Measurements from ENCODE around the gene RECQL5. TPM values are rescaled to one million over a fixed set of nuclear protein-coding genes. Genes with fewer than 3 reads are reported as not detected.

The RECQL5 gene
- total RNA-seq, 1 experiment from 2014 or later = 46.1 TPM

- intact Hi-C loops (cut with micrococcal nuclease; ENCODE audit: unreplicated experiment) (loop anchor here (1.0 kb wide), 1 partner anchor 115 kb away; no protein-coding TSS in a partner anchor), in situ Hi-C loops (cut with HindIII; ENCODE audit: low pct_unique_long_range_greater_than_20kb, low sequenced_read_pairs) (no loop called here)
- DNase-seq (ENCODE audit: low read depth, low spot score) (peak; percentile 35), ATAC-seq (peak; percentile 85)
- H3K27me3 ChIP-seq (ENCODE audit: control insufficient read depth, insufficient read depth, low read length) = no peaks in the 10 kb centered on the region
- no TSS peak for BruUV-seq (replicated peaks)
- ChIA-PET CTCF (interaction anchor here (0.6 to 5.5 kb wide), 25 partner anchors 9 to 222 kb away, joined by 3 to 86 read pairs (median 4); partner anchors contain the start of genes GALK1, ITGB4, LLGL2 and TMEM94), POLR2A (interaction anchor here (1.2 kb wide), 1 partner anchor 147 kb away, joined by 3 read pairs; no protein-coding TSS in a partner anchor)
- no peak within 1 kb of the TSS for H3K4me3 ChIP-seq (ENCODE audit: low read depth in 2 of 2, low read length in 2 of 2)
- H3K4me1 ChIP-seq (ENCODE audit: control insufficient read depth, insufficient read depth, low read length) = peaks cover 25% of the 10 kb centered on the region
- TF ChIP-seq TCF7L2 (IDR thresholded peaks at IDR 0.05; ENCODE audit: low read depth, low read length) = no peak
- TF ChIP-seq, protein P1, sequence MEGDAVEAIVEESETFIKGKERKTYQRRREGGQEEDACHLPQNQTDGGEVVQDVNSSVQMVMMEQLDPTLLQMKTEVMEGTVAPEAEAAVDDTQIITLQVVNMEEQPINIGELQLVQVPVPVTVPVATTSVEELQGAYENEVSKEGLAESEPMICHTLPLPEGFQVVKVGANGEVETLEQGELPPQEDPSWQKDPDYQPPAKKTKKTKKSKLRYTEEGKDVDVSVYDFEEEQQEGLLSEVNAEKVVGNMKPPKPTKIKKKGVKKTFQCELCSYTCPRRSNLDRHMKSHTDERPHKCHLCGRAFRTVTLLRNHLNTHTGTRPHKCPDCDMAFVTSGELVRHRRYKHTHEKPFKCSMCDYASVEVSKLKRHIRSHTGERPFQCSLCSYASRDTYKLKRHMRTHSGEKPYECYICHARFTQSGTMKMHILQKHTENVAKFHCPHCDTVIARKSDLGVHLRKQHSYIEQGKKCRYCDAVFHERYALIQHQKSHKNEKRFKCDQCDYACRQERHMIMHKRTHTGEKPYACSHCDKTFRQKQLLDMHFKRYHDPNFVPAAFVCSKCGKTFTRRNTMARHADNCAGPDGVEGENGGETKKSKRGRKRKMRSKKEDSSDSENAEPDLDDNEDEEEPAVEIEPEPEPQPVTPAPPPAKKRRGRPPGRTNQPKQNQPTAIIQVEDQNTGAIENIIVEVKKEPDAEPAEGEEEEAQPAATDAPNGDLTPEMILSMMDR (IDR thresholded peaks at IDR 0.05) = peak; percentile 99
- H3K36me3 ChIP-seq (ENCODE audit: control insufficient read depth, insufficient read depth, low read length) = no peaks in the 10 kb centered on the region
- no peaks in the 10 kb centered on the region for H3K9me3 ChIP-seq (ENCODE audit: control insufficient read depth, insufficient read depth, low read depth, low read length)
- peak within 1 kb of the TSS; percentile 65 for H3K27ac ChIP-seq (ENCODE audit: low read length)
Measured at GRCh38 chr17:75632863-75633485, 34.0 kb downstream of the RECQL5 start, which contains the start of gene SMIM5. Gene SMIM5, plus strand, starts transcription at chr17:75633434. Its CDS starts 6,768 bp downstream, at chr17:75640202.

GRCh38 chr17:75632428-75632827 is 34.5 kb downstream of the RECQL5 start:
- in situ Hi-C loops (cut with HindIII; ENCODE audit: low pct_unique_long_range_greater_than_20kb, low sequenced_read_pairs) (no loop called here), intact Hi-C loops (cut with micrococcal nuclease; ENCODE audit: unreplicated experiment) (no loop called here)
- DNase-seq (ENCODE audit: low read depth, low spot score) (no peak), ATAC-seq (no peak)
- ChIA-PET POLR2A (no interaction called here), CTCF (interaction anchor here (0.7 to 5.5 kb wide), 20 partner anchors 8 to 205 kb away, joined by 3 to 86 read pairs (median 4); partner anchors contain the start of genes GALK1 and ITGB4)
- TF ChIP-seq TCF7L2 (IDR thresholded peaks at IDR 0.05; ENCODE audit: low read depth, low read length) (no peak), POLR2AphosphoS5 (IDR thresholded peaks at IDR 0.05; ENCODE audit: low read depth, low read length) (no peak), SIN3A (IDR thresholded peaks at IDR 0.05; ENCODE audit: borderline replicate concordance, insufficient read depth, low read depth, low read length) (no peak)
- TF ChIP-seq, protein P1 (IDR thresholded peaks at IDR 0.05) = no peak
- TF ChIP-seq, protein P2, sequence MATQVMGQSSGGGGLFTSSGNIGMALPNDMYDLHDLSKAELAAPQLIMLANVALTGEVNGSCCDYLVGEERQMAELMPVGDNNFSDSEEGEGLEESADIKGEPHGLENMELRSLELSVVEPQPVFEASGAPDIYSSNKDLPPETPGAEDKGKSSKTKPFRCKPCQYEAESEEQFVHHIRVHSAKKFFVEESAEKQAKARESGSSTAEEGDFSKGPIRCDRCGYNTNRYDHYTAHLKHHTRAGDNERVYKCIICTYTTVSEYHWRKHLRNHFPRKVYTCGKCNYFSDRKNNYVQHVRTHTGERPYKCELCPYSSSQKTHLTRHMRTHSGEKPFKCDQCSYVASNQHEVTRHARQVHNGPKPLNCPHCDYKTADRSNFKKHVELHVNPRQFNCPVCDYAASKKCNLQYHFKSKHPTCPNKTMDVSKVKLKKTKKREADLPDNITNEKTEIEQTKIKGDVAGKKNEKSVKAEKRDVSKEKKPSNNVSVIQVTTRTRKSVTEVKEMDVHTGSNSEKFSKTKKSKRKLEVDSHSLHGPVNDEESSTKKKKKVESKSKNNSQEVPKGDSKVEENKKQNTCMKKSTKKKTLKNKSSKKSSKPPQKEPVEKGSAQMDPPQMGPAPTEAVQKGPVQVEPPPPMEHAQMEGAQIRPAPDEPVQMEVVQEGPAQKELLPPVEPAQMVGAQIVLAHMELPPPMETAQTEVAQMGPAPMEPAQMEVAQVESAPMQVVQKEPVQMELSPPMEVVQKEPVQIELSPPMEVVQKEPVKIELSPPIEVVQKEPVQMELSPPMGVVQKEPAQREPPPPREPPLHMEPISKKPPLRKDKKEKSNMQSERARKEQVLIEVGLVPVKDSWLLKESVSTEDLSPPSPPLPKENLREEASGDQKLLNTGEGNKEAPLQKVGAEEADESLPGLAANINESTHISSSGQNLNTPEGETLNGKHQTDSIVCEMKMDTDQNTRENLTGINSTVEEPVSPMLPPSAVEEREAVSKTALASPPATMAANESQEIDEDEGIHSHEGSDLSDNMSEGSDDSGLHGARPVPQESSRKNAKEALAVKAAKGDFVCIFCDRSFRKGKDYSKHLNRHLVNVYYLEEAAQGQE (IDR thresholded peaks at IDR 0.05; ENCODE audit: insufficient read depth in 1 of 2, low read depth in 2 of 2, low read length in 1 of 2) = no peak
- no peak overlapping the region for H3K4me3 ChIP-seq (ENCODE audit: low read depth in 2 of 2, low read length in 2 of 2)
- BruUV-seq (replicated peaks) = no TSS peak
- H3K36me3 ChIP-seq (ENCODE audit: control insufficient read depth, insufficient read depth, low read length) = no peaks in the 10 kb centered on the region
- no peaks in the 10 kb centered on the region for H3K9me3 ChIP-seq (ENCODE audit: control insufficient read depth, insufficient read depth, low read depth, low read length)
- H3K4me1 ChIP-seq (ENCODE audit: control insufficient read depth, insufficient read depth, low read length) = peaks cover 25% of the 10 kb centered on the region
- H3K27ac ChIP-seq (ENCODE audit: low read length) = no peak overlapping the region
- H3K27me3 ChIP-seq (ENCODE audit: control insufficient read depth, insufficient read depth, low read length) = no peaks in the 10 kb centered on the region
